T follicular helper cell (primary cell): ENCODE measurements around the gene METTL25B.

ENCODE experiments used
- DNase-seq: peaks from one replicate; pipeline ENCODE4 v3.0.0-alpha.2; 2020; ENCODE audit warnings: low read depth

Gene METTL25B

DNA sequence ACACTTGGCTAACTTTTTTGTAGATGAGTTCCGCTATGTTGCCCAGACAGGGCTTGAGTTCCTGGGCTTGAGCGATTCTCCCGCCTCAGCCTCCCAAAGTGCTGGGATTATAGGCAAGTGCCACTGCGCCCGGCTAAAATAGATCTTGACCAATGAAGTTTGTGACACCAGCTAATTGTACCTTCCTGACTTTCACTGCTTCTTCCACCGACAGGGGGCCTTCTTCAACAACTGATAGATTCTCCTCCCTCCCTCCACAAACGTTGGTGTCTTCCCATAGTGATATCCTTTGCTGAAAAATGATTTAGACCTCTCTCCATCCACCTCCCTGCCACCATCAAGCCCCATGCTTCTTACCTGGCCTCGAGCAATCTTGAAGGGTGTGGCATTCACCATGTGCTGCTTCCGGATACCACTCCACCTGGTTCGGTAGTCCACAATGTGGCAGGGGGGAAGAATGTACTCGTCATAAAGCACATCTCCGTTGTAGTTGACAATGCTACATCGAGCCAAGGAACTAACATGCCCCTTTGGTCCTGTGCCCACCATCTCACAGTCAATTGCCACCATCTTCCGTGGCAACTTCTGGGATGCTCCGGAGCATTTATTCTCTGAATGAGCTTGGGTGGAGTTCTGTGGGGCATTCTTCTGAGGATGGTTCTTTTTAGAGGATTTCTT lies 1.6 kb upstream of the METTL25B start:
- peak; percentile 16 for DNase-seq

DNA sequence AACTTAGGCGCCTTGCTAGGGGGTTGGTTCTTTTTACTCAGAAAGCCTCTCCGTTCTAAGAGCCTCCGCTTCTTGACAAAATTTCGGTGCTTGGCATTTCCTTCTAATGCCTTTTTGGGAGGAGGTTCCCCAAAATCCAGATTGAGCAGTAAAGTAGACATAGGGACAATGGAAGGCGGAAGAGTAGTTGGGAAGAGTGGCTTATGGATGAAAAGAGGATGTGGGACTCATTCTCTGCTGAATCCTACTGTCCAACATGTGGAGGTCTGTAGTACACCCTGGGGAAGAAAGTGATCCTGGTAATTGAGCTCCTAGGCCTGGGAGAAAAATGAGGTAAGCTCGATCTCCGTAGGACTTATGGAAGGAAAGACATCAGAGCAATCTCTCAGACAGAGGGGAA lies 777 bp upstream of the METTL25B start:
- DNase-seq: no peak

DNA sequence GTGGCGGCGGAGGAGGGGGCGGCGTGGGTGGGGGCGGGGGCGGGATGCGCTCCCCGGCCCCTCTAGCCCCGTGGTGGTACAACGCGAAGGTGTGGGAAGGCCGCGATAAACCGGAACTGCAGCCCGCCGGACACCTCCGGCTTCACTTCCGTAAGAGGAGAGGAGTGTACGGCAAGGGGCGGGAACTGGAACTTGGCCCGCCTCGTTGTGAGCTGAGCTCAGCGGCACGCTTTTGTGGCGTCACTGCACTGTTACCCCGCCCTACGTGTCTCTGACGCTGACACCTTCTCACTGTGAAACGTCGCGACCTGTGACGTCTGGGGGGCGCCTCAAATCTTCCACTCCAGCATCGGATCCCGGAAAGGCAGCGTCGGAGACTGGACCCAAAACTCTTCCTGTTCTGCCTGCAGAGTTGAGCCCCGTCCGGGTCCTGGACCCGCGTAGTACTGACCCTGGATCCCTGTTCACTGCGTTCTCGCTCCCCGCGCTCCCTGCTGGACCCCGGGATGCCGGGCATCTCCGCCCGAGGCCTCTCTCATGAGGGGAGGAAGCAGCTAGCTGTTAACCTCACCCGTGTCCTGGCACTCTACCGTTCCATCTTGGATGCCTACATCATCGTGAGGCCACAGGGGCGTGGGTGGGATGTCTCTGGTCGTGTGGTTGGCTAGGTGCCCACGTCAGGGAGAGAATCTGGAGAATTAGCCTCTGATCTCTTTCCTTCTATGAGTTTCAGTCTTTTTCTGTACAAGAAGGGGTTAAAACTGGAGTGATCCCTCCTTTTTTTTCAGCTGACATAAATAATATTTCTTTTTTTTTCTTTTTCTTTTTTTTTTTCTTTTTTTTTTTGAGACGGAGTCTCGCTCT lies 562 bp downstream of the METTL25B start, which contains the start of gene ISG20L2:
TSS of gene ISG20L2 (minus strand) at position 168 of the 864 bp plus-strand sequence. CDS start 1,114 bp downstream, outside the sequence.
- DNase-seq: peak; percentile 96

DNA sequence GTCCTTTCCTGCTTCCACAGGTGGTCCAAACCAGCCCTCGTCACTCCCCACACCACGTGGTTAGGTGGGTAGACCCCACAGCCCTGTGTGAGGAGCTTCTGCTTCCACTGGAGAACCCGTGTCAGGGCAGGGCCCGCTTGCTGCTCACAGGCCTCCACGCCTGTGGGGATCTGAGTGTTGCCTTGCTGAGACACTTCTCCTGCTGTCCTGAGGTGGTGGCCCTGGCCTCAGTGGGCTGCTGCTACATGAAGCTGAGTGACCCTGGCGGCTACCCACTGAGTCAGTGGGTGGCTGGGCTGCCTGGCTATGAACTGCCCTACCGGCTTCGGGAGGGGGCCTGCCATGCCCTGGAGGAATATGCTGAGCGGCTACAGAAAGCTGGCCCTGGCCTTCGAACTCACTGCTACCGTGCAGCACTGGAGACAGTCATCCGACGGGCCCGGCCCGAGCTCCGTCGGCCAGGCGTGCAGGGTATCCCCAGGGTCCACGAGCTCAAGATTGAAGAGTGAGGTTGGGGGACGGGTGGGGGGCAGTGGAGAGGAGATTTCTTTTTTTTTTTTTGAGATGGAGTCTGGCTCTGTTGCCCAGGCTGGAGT lies 5.8 kb downstream of the METTL25B start:
- DNase-seq: no peak

DNA sequence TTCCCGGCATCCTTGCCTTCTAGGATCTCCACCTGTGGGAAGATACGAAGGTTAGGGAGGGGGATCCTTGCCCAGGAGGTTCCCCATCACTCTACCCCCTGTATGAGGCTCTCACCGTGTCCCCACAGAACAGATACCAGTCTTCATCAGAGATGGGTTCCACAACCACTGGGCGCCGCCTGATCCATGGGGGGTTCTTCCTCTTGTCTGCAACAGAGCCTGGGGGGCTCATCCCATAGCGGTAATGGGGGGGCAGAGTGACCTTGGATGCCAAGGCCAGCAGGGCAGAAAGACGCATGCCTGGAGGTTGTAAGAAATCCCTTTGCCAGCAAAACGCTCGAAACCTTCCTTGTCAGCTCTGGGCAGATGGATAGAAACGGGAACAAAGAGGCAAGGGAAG lies 10.1 kb downstream of the METTL25B start:
- DNase-seq: no peak

DNA sequence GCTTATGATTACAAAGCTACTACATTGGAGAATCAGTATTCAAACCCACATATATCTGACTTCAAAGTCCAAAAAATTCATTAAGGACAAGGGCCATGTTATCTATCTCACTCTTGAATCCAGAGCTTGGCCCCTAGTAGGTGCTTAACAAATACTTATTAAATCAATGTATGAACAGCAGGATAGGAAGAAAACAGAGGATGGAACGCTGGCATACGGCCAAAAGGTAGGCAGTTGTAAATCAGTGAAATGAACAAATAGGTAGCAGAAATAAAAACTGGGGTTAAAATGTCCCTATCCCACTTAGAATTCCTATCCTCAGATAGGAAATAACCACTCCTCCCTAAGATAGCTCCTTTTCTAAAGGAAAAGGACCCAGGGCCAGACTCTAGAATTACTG lies 10.6 kb downstream of the METTL25B start:
- DNase-seq: no peak

- no peak for DNase-seq
These were observed 12.0 kb downstream of the METTL25B start for GRCh38 chr1:156740237-156740740.

- DNase-seq: peak; percentile 94
These were observed 12.6 kb downstream of the METTL25B start, which contains the start of gene MRPL24 for GRCh38 chr1:156740741-156741480. Gene MRPL24, minus strand, starts transcription at chr1:156741088. Its CDS starts 2,384 bp downstream, at chr1:156738704.

DNA sequence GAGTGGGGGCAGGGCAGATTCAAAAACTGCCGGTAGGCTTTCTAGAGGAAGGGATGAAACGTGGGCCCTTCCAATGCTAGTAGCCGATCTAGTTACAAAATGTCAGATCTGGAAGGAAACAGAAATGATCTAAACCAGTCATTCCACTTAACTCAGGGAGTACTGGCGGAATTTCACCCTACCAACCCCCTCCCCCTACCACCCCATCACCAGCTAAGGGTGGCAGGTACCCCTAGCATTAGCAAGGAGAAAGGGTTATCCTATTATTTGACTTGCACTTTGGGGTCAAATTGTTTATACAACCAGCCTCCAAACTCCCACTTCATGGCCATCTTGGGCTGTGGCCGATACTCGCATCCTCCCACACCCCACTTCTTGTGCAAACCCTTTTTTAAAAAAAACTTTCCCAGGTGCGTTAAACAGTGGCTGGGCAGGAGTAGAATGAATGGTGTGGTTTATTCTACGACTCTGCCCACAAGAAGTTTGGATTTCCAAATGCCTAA lies 13.3 kb downstream of the METTL25B start:
- no peak for DNase-seq

GRCh38 chr1:156742017-156742416 lies 13.7 kb downstream of the METTL25B start:
- DNase-seq: no peak

DNA sequence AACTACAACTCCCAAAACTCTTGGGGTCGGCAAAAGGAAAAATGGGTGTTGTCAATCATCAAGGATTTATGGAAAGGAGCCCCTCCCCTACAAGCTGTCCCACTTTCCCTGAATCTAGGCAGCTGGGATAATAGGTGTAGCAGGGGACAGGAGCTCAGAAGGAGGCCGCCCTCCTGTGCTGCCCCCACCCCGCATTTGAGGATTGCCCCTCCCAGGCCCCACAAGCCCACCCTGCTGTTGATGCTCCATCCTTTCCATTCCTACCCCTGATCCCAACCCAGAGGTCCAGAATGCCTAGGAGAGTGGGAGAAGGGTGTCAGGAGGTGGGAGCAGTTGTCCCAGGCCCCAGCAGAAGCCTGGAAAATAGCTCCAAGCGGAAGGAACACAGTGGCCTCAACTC lies 14.5 kb downstream of the METTL25B start:
- DNase-seq: no peak

DNA sequence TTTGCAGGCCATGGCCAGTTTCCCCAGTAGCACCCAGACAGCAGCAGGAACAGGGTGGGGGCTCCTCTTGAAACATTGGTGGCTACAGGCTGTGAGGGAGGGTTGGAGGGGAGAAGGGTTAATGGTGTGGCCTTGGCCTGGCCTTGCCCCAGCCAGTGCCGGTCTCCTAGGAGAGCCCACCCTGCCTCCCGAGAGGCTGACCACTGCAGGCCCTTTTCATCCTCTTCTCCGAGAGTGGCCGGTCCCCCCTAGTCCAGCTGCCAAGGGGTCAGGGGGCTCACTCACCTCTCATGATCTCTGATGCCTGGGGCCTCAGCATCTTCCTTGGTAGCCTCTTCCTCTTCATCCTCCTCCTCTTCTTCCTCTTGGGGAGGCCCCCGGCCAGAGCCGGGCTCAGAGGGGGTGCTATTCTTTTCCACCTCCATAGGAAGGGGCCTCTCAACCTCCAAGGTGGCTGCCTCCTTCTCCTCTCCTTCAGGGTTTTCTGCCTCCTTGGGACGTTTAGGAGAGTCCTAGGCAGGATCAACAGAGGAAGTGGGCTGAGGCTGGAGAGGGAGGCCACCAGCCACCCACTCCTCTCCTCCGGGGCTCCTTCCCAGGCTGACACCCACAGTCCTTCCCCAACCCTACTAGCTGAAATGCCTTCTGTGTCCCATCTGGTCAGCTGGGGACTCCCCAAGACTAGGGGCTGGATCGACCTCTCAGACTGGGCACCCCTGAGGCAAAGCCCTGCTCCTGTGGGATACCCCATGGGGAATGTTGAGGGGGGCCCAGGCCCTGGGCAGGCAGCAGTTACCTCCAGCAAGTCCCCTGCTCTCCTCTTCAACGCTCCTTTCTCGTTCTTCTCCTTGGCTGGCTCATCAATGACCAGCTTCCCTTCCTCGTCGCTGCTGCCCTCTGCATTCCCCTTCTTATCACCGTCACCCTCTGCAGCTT lies 15.4 kb downstream of the METTL25B start:
- DNase-seq: no peak

DNA sequence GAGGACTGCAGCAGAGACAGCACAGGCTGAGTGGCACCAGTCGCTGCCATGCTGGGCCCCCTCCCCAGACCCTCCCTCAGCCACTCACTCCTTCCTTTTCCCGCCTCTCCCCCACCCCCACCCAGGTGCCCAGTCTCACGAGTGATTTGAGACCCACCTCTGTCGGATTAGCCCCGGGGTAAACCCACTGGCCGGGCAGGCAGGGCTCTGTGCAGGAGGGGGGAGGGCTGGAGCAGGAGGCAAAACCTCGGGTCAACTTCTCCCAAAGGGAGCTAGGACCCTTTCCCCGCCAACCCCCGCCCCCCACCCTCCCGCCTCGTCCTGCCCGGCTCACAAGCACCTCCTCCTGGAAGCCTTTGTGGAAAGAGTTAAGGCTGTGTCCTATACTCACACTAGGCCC lies 16.1 kb downstream of the METTL25B start:
- no peak for DNase-seq

DNA sequence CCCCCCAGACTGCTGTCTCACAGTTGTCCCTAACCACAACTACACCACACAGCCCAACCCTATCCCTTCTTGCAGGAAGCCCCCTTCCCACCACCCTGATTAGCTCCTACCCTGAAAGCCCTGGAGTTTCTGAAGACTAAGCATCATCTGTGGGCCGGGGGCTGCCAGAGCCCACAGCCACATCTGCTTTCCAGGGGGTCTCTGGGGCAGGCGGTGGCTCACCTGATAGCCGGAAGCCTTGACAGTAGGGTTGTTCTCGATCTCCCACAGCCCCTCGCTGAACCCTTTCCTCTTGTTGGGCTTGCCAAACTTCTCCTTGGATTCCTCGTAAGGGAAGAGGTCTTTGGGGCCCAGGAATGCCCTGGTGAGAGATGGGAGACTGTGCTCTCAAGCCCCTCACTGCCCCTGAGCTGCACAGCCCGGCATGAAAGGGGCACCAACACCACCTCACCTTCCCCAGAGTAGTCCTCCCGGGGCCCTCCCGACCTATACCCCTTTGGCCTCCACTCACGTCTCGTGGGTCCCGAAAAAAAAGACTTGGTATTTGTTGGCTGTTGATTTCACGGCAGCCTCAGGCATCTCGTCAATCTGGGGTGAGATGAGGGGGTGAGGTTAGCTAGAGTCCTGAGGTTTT lies 16.6 kb downstream of the METTL25B start:
- no peak for DNase-seq

DNA sequence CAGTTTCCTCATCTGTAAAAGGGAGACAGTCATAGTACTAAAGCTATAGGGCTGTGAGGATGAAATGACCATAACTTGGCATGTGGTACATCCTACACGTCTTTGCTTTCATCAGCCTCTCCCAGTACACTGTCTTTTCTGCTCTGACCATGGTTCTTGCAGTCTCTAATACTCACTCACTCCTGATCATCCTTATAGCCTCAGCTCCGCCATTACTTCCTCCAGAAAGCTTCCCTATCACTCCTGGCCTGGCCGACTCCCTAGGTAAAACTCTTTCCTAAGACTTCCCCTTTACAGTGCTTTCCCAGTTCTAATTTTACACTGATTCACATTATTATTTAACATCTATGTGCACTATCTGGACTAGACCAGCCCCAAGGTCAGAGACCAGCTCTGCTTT lies 17.6 kb downstream of the METTL25B start:
- DNase-seq: no peak

GRCh38 chr1:156746406-156746727 lies 18.1 kb downstream of the METTL25B start:
- DNase-seq: no peak

- DNase-seq: peak; percentile 47
These were observed 18.7 kb downstream of the METTL25B start for GRCh38 chr1:156746728-156747631.

DNA sequence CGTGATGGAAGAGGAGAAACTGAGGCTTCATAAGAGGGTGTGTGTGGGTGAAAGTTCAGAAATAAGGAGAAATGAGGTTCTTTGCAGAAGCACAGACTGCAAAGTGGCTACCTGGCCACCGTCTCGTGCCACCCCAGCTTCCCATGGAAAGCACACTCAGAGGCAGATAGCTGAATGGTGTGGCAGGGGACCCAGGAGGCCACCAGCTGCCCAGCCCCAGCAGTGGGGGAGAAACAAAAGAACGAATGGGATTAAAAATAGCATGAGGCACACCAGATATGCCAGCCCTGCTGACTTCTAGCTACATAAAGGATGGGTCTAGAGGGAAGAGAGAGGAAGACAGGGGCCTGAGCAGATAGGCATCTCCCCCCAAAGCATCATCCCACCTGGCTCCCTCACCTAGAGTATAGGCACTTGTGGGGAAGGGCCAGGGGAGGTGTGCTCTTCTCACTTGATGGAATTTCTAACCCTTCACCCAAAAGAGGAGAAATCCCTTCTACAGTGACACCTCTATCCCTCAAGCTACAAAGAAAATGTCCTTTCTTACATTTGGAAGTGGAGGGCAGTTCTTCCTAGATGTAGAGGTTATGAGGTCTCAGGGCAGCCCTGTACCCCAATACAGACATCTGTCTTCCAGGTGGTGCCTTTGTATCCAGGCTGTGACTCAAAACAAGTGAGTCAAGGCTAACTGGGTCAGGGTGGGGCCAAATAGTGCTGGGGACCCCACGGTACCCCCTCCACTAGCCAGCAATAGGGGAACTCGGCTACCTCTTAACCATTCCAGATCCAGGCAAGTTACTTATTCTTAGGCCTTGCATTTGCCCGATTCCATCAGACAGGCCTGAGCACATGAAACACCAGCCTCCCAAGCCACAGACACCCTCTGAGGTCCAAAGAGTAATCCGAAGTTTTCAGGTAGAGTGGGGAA lies 19.7 kb downstream of the METTL25B start:
- no peak for DNase-seq
